Left ventricle myocardium inferior (tissue), 1 donor: ENCODE results near the gene DNMT1. TPM values are rescaled to one million over a fixed set of nuclear protein-coding genes. Genes with fewer than 3 reads are reported as not detected.

Experiments used
- DNase-seq: peaks from one replicate; pipeline ENCODE4 v3.0.0-alpha.2; 2020
- H3K27ac ChIP-seq: fragments of 200-600 bp; replicated peaks from 2 replicates; pipeline ENCODE4 v1.8.0; 2021
- H3K27me3 ChIP-seq: fragments of 200-600 bp; 2 replicates; pipeline ENCODE4 v1.8.0; 2021; ENCODE audit warnings: low read depth
- H3K36me3 ChIP-seq: fragments of 200-600 bp; 2 replicates; pipeline ENCODE4 v1.8.0; 2021
- H3K4me1 ChIP-seq: fragments of 200-600 bp; 2 replicates; pipeline ENCODE4 v1.8.0; 2021
- H3K4me3 ChIP-seq: fragments of 200-600 bp; 2 replicates; pipeline ENCODE4 v1.8.0; 2021; ENCODE audit warnings: mild to moderate bottlenecking, moderate library complexity
- H3K9me3 ChIP-seq: fragments of 200-600 bp; replicated peaks from 2 replicates; pipeline ENCODE4 v1.8.0; 2021
- CTCF ChIP-seq: fragments of 200-600 bp; IDR thresholded peaks from 2 replicates; pipeline ENCODE4 v1.8.0; 2021; ENCODE audit warnings: antibody characterized with exemption, mild to moderate bottlenecking, borderline replicate concordance
- intact Hi-C: fragments of 100-400 bp; cut with micrococcal nuclease; formaldehyde crosslinking; loops from one replicate; pipeline ENCODE4 v1.11.0; 2022
- total RNA-seq: library from RNA; stranded (reverse); fragmentation: NEBNext Ultra II Directional; extraction: Animal tissue kit (Norgen Biotek cat#: 25700); gene quantifications from one replicate; pipeline ENCODE4 v1.2.1, GENCODE V29; 2021
- donor health status: DM: no; HTN: yes; CAD: no; lungs with severe emphysema.

DNMT1 gene
- total RNA-seq, 1 donor from 2014 or later: 23.9 TPM

- Histone ChIP-seq H3K36me3 (peaks cover 32% of the 10 kb centered on the region), H3K27me3 (peaks cover 5% of the 10 kb centered on the region), H3K4me1 (peaks cover 14% of the 10 kb centered on the region), H3K9me3 (peaks cover 5% of the 10 kb centered on the region), H3K4me3 (no peak overlapping the region), H3K27ac (no peak overlapping the region)
- intact Hi-C loops: no loop called here
- DNase-seq: no peak
- TF ChIP-seq CTCF: no peak
Measured at GRCh38 chr19:10093295-10094186, 101.2 kb downstream of the DNMT1 start.

DNA sequence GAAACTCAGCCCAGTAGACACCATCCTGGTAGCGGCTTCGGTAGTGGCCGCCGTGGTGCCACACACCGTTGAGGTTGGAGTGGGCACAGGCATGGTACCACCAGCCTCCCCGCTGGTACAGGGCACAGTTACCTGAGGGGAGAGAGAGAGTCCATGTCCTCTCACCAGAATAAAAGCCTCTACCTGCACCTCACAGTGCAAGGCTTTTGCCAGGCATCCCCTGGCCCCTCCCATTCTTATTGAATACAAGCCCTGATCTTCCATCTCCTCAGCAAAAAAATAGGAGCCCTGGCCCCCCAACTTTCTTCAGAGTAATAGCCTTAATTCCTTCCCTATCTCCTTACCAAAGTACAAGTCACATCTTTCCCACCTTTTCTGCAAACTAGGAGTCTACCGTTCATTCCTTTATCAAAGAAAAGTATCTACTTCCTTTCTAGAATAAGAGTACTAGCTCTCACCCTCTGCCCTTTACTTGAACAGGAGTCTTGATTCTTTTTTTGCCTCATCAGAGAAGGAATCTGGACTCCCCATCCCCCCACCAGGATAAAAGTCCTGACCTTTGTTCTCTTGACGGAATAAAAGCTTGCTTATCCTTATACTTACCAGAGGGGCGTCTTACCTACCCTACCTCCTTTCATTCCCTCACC, 102.0 kb downstream of the DNMT1 start:
- Histone ChIP-seq H3K4me3 (no peak overlapping the region), H3K4me1 (peaks cover 14% of the 10 kb centered on the region), H3K27ac (no peak overlapping the region), H3K36me3 (peaks cover 32% of the 10 kb centered on the region), H3K27me3 (peaks cover 5% of the 10 kb centered on the region), H3K9me3 (peaks cover 5% of the 10 kb centered on the region)
- intact Hi-C loops: no loop called here
- TF ChIP-seq CTCF: no peak
- no peak for DNase-seq

- H3K4me1 ChIP-seq: peaks cover 16% of the 10 kb centered on the region
- peaks cover 32% of the 10 kb centered on the region for H3K36me3 ChIP-seq
- H3K27ac ChIP-seq: no peak overlapping the region
- H3K4me3 ChIP-seq: no peak overlapping the region
- peaks cover 5% of the 10 kb centered on the region for H3K9me3 ChIP-seq
- DNase-seq: no peak
- H3K27me3 ChIP-seq: peaks cover 5% of the 10 kb centered on the region
- intact Hi-C loops: no loop called here
- no peak for TF ChIP-seq CTCF
Measured at GRCh38 chr19:10091895-10092641, 102.7 kb downstream of the DNMT1 start.

DNA sequence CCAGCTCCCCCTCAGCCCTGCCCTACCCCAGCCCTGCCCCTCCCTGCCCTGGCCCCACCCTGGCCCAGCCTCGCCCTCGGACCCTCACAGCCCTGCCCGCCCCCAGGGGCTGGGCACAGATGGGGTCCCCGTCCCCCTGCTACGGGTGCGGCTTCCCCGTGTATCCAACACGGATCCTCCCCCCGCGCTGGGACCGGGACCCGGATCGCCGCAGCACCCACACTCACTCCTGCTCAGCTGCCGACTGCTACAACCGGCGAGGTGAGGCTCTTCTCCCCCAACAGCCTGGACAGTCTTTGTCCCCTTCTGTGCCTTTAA, 103.4 kb downstream of the DNMT1 start:
- H3K27ac ChIP-seq: no peak overlapping the region

More for the DNA sequence above, 103.4 kb downstream of the DNMT1 start:
- Histone ChIP-seq H3K9me3 (peaks cover 5% of the 10 kb centered on the region), H3K27me3 (peaks cover 5% of the 10 kb centered on the region), H3K36me3 (peaks cover 32% of the 10 kb centered on the region), H3K4me1 (peaks cover 17% of the 10 kb centered on the region), H3K4me3 (no peak overlapping the region)
- intact Hi-C loops: no loop called here
- no peak for DNase-seq
- TF ChIP-seq CTCF: no peak
